Psoas muscle (tissue), 8 donors: Measurements from ENCODE around the gene C5orf46. TPM values are rescaled to one million over a fixed set of nuclear protein-coding genes. Genes with fewer than 3 reads are reported as not detected.

Source experiments
- ATAC-seq, 4 donors: fragments of 200-7000 bp; cut with Tn5 transposase; one replicate each; pipeline ENCODE4 v1.9.1; 2020; ENCODE audit warnings: moderate library complexity in 3 of 4, mild to moderate bottlenecking in 2 of 4
- DNase-seq, 2 donors: peaks; one replicate each; pipeline ENCODE4 v3.0.0-alpha.2; 2020
- H3K27ac ChIP-seq: fragments of 200-600 bp; one replicate; pipeline ENCODE4 v1.8.0; 2022
- H3K27me3 ChIP-seq, 3 donors: fragments of 200-600 bp in 1 of 3; one replicate each; pipeline versions ENCODE4 v1.6.1 to v1.8.0; 2013 to 2022; ENCODE audit warnings: low read length in 2 of 3, mild to moderate bottlenecking in 2 of 3, moderate library complexity in 1 of 3; ENCODE audit not compliant: insufficient read depth in 3 of 3
- H3K36me3 ChIP-seq, 2 donors: fragments of 200-600 bp in 1 of 2; one replicate each; pipeline versions ENCODE4 v1.6.1 to v1.8.0; 2013 to 2022; ENCODE audit warnings: low read depth in 1 of 2, mild to moderate bottlenecking in 1 of 2, moderate library complexity in 1 of 2; ENCODE audit not compliant: insufficient read depth in 1 of 2
- H3K4me1 ChIP-seq: fragments of 200-600 bp; one replicate; pipeline ENCODE4 v1.8.0; 2022
- H3K4me3 ChIP-seq: fragments of 200-600 bp; one replicate; pipeline ENCODE4 v1.8.0; 2022; ENCODE audit warnings: mild to moderate bottlenecking
- H3K9me3 ChIP-seq: fragments of 200-600 bp; one replicate; pipeline ENCODE4 v1.8.0; 2022
- WGBS, 3 donors: extraction: QIAGEN DNeasy Blood & Tissue Kit; methylation state at CpG; one replicate each; pipeline versions ENCODE4 v1.1.6 to v1.1.7; 2013; 5-methylcytosine and 5-hydroxymethylcytosine counted together
- intact Hi-C, 2 donors: fragments of 100-400 bp; cut with DNase I; formaldehyde crosslinking; loops; one replicate each; pipeline versions ENCODE4 v1.11.0 to v1.14.2; 2022
- polyA plus RNA-seq, 3 donors: library from polyadenylated mRNA; stranded (reverse); fragments of 200-250 nt; gene quantifications; one replicate each; pipeline ENCODE4 v1.2.3, GENCODE V29; 2013
- total RNA-seq, 4 donors: library from RNA; stranded (reverse); fragmentation: NEBNext Ultra II Directional in 2 of 4; extraction: Animal tissue kit (Norgen Biotek cat#: 25700) in 2 of 4; gene quantifications; one replicate each; pipeline versions ENCODE4 v1.2.1 to v1.2.4, GENCODE V29; 2021 to 2023
- TF ChIP-seq, protein P1 (sequence below): fragments of 200-600 bp; IDR thresholded peaks from one replicate; pipeline ENCODE4 v1.8.0; 2022; ENCODE audit warnings: antibody characterized with exemption
- donor health status: healthy with polysubstance abuse.
- donor health status: DM: no; HTN: no; CAD: no; lungs with moderate emphysema.
- donor health status: Bipolar disorder and iron deficiency.
- donor health status: healthy.
- donor health status: DM: yes; HTN: yes; CAD: no.
- donor health status: DM: no; HTN: no; CAD: no.
- donor health status: DM: no; HTN: no; CAD: no.
- donor health status: DM: yes; HTN: yes; CAD: no.

The C5orf46 gene
- total and polyA plus RNA-seq, 7 donors = not detected

DNA sequence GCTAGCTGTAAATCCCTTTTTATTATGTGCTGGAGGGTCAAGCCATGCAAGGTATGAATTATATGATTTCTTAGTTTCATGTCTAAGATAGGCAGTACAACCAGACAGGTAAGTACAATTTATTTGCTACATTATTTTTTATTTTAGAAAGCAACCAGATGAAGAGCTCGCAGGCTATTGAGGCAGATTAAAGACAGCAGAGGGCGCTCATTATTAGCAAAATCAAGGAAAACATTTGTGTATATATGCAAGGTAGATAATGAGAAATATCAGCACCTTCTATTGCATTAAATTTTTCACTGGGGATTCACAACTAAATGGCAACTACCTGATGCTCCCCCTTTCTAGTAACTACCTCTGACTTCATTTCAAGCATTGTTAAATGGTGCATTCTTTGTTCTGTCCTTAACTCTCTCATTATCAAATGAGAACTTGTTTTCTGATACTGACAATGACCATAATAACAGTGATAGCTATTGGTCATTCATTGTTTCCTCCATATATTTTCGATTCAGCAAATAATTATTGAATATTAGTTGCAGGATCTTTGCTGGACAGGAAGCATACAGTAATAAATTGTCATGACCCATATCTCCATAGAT lies 19.2 kb downstream of the C5orf46 start:
- Histone ChIP-seq H3K4me1 (no peaks in the 10 kb centered on the region), H3K27ac (no peak overlapping the region), H3K36me3 (no peaks in the 10 kb centered on the region), H3K9me3 (no peaks in the 10 kb centered on the region), H3K4me3 (no peak overlapping the region), H3K27me3 (no peaks in the 10 kb centered on the region)
- no peak for DNase-seq
- ATAC-seq = no peak
- WGBS, 3 donors = 15 to 21% (median 19%) methylated on average over 3 of the region's 3 CpGs
- intact Hi-C loops = no loop called here
- TF ChIP-seq, protein P1, sequence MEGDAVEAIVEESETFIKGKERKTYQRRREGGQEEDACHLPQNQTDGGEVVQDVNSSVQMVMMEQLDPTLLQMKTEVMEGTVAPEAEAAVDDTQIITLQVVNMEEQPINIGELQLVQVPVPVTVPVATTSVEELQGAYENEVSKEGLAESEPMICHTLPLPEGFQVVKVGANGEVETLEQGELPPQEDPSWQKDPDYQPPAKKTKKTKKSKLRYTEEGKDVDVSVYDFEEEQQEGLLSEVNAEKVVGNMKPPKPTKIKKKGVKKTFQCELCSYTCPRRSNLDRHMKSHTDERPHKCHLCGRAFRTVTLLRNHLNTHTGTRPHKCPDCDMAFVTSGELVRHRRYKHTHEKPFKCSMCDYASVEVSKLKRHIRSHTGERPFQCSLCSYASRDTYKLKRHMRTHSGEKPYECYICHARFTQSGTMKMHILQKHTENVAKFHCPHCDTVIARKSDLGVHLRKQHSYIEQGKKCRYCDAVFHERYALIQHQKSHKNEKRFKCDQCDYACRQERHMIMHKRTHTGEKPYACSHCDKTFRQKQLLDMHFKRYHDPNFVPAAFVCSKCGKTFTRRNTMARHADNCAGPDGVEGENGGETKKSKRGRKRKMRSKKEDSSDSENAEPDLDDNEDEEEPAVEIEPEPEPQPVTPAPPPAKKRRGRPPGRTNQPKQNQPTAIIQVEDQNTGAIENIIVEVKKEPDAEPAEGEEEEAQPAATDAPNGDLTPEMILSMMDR = peak; percentile 30

DNA sequence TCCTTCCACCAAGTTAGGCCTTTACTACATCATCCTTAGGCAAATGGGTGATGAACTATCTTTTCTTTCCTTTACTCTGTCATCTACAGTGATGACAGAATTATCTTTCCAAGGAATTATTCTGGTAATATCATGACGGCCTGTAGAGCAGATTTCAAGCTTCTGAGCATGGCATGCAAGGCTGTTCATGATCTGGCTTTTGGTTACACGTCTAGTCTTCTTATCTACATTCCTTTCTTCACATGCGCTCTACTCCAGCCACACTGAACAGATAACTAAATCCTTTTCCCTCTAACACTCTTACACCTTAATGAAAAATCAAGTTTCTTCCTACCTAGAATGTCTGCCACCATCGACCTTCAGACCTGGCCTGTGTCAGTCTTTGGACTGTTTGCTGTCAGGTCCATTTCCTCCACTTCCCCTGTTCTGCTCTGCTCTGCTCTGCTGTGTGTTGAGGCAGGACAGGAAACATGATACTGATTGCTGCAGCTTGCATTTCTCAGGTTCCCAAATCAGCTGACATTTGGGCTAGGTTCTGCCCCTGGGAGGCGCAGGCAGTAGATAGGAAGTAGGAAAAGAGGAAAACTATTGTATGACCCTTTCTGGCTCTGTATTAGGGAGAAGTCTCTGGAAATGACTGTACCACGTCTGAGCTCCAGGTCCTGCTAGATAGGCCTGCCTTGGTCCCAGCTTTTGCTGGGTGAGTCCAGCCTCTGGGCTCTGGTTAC lies 23.6 kb downstream of the C5orf46 start:
- Histone ChIP-seq H3K4me3 (no peak overlapping the region), H3K27ac (no peak overlapping the region), H3K36me3 (no peaks in the 10 kb centered on the region), H3K4me1 (no peaks in the 10 kb centered on the region), H3K27me3 (peaks cover 0 to 3% (median 0%) of the 10 kb centered on the region in 3 donors), H3K9me3 (no peaks in the 10 kb centered on the region)
- intact Hi-C loops = no loop called here
- DNase-seq (no peak), ATAC-seq (no peak)
- TF ChIP-seq, protein P1 = no peak
- 47 to 50% (median 49%) methylated on average over 6 of the region's 6 CpGs for WGBS, 3 donors

DNA sequence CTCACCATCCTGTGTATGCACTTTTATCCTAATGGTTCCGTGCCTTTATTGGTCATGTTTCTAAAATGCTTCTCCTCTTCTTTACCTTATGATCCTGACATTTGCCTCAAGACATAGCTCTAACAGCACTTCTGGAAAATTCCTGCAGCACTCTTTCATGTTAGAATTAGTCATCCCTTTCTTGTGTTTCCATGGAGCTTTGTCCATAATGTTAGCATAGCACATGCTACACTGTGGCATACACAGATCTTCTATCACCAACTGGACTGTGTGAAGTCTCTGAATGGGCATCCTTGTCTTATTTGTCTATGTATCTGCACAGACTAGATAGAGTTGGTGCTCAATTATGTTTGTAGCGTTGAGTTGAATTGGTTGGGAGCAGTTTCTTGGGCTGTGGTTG lies 25.9 kb downstream of the C5orf46 start:
- intact Hi-C loops = no loop called here
- DNase-seq = no peak
- TF ChIP-seq, protein P1 = no peak
- Histone ChIP-seq H3K4me1 (no peaks in the 10 kb centered on the region), H3K27me3 (peaks cover 0 to 6% (median 0%) of the 10 kb centered on the region in 3 donors), H3K27ac (no peak overlapping the region), H3K9me3 (no peaks in the 10 kb centered on the region), H3K36me3 (no peaks in the 10 kb centered on the region), H3K4me3 (no peak overlapping the region)
- no peak for ATAC-seq
- WGBS, 3 donors = 88 to 96% (median 95%) methylated on average over 2 of the region's 2 CpGs

DNA sequence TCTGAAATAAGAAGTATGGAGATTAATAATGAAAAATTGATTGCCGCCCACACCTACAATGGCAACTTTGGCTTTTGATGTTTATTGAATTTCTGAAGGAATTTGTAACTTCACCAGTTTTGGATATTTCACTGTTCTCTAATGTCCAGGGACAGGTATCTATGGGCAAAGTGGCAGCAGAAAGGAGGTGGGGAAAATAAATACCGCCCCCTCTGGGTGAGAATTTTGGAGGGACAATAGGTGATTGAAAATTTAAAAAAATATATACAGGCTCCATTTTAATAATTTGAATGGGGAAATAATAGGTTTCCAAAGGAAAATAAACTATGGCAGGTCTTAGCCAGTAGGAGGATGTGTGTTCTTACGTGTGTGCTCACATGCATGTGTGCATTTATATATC lies 26.6 kb downstream of the C5orf46 start:
- no peak overlapping the region for H3K4me3 ChIP-seq
- TF ChIP-seq, protein P1 = no peak
- no peaks in the 10 kb centered on the region for H3K4me1 ChIP-seq
- intact Hi-C loops = no loop called here
- H3K36me3 ChIP-seq = no peaks in the 10 kb centered on the region
- H3K27me3 ChIP-seq = peaks cover 0 to 6% (median 0%) of the 10 kb centered on the region in 3 donors
- ATAC-seq (no peak), DNase-seq (no peak)
- H3K9me3 ChIP-seq = no peaks in the 10 kb centered on the region
- 92 to 98% (median 94%) methylated on average over 3 of the region's 3 CpGs for WGBS, 3 donors
- H3K27ac ChIP-seq = no peak overlapping the region
